Fibroblast of mammary gland (primary cell): ENCODE data around the gene UBAC2.
A peak's percentile ranks its signal among the peaks of the same experiment; 100 is the strongest.

Experiments used
- DNase-seq: peaks from one replicate; pipeline ENCODE4 v3.0.0-alpha.2; 2010; ENCODE audit warnings: low read depth
- H3K4me3 ChIP-seq: 2 replicates; pipeline ENCODE4 v1.5.1; 2011; ENCODE audit warnings: low read depth, mild to moderate bottlenecking, low read length, moderate library complexity; ENCODE audit not compliant: control insufficient read depth
- CTCF ChIP-seq: conservative IDR thresholded peaks from 2 replicates; pipeline ENCODE4 v1.5.1; 2011; ENCODE audit warnings: low read depth, low read length, inconsistent platforms; ENCODE audit not compliant: control insufficient read depth, insufficient read depth

UBAC2 gene

DNA sequence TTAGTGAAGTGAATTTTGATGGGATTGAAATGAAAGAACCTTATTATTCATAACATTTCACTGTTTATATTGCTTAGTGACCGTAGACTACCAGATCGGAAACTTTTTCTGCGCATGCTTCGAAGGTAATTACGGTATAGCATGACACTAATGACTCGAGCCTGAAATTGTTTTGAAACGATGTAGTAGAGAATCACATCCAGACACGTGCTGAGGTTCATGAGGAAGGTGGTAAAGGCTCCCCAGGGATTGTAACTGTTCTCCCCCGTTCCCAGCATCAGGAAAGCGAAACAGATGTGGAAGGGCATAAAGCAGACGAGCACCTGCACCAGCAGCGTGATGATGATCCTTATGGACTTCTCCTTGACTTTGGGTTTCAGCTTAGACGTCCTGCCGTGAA lies 54.2 kb downstream of the UBAC2 start:
- no peak for TF ChIP-seq CTCF
- DNase-seq = no peak
- H3K4me3 ChIP-seq = no peak overlapping the region

DNA sequence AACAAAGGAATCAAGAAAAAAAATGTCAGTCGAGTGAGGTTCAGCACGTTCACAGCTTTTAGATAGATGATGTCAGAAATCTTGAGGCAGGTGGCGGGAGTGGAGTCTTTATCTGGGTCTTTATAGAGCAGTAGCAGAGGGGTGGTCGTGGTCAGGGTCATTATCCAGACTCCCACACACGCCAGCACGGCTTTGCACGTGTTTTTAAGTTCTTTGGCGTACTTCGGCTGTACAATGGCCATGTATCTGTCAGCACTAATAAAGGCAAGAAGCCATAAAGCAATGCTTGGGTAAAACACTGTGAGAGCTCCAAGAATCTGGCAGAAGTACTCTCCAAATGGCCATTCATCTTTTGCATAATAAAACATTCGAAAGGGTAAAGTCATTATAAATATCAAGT lies 54.6 kb downstream of the UBAC2 start:
- no peak for TF ChIP-seq CTCF
- no peak for DNase-seq
- H3K4me3 ChIP-seq = no peak overlapping the region

- no peak for TF ChIP-seq CTCF
- no peak for DNase-seq
- no peak overlapping the region for H3K4me3 ChIP-seq
Observed at GRCh38 chr13:99256283-99256682, 55.6 kb downstream of the UBAC2 start.

DNA sequence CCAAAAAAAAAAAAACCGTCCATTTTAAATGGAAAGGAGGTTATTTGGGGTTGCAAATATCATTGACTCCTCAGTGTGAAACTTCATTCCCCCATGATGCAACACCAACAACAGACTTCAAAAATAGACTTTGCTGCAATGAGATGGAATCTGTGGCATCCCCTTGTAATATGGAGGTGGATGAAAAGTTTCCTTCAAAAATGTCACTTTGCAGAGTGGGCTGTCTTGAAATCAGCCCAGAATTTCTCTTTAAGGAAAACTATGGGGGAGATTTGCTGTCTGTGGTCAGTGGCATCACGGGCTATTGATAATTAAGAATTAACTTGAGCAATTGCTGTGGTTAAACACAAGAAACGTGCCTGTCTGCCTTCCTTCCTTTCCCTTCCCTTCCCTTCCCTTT lies 56.1 kb downstream of the UBAC2 start:
- DNase-seq = peak; percentile 10
- TF ChIP-seq CTCF = no peak
- H3K4me3 ChIP-seq = no peak overlapping the region

GRCh38 chr13:99257291-99257690 lies 56.6 kb downstream of the UBAC2 start:
- no peak overlapping the region for H3K4me3 ChIP-seq
- DNase-seq = no peak
- TF ChIP-seq CTCF = no peak

DNA sequence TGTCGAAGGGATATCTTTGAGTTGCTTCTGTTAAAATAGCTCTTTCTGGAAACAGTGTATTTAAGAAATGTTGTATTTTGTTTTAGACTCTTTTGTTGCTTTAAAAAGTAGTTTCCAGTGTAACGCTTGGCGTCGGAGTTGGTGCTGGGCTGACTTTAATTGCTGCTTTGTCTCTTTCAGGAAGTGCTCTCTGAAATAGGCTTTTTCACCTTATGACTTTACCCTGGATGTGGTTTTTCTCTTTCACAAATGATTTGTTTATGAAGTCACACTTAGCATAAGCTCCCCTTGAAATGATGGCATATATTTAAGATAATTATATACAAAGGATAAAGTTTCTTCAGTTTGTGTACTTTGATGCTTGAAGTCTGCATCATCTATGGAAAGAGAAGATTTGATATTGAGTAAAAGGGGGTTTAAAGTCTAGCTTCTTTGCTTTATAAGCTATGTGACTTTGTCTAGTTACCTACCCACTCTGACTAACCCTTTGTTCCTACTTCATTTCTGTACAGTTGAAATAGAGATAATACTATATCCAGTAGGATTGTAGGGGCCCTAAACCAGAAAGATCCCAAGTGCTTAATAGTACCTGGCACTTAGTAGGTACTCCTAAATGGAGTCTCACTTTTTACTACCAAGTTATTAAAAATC lies 57.7 kb downstream of the UBAC2 start, which contains the start of gene GPR18:
Gene GPR18, minus strand, starts transcription at position 170 of the 651 bp plus-strand sequence. CDS start 2,507 bp downstream, outside the sequence.
- no peak for DNase-seq
- no peak within 1 kb of the TSS for H3K4me3 ChIP-seq
- TF ChIP-seq CTCF = no peak

GRCh38 chr13:99258946-99259345 lies 58.3 kb downstream of the UBAC2 start:
- no peak for DNase-seq
- no peak overlapping the region for H3K4me3 ChIP-seq
- TF ChIP-seq CTCF = no peak
